ENCODE data around the gene PTPMT1.
A peak's percentile ranks its signal among the peaks of the same experiment; 100 is the strongest.
"Not testable (repeated sequence)": the region's sequence is repeated elsewhere in the genome, so short reads cannot be mapped to it uniquely, and the experiment has no call there.

Gene PTPMT1

DNA sequence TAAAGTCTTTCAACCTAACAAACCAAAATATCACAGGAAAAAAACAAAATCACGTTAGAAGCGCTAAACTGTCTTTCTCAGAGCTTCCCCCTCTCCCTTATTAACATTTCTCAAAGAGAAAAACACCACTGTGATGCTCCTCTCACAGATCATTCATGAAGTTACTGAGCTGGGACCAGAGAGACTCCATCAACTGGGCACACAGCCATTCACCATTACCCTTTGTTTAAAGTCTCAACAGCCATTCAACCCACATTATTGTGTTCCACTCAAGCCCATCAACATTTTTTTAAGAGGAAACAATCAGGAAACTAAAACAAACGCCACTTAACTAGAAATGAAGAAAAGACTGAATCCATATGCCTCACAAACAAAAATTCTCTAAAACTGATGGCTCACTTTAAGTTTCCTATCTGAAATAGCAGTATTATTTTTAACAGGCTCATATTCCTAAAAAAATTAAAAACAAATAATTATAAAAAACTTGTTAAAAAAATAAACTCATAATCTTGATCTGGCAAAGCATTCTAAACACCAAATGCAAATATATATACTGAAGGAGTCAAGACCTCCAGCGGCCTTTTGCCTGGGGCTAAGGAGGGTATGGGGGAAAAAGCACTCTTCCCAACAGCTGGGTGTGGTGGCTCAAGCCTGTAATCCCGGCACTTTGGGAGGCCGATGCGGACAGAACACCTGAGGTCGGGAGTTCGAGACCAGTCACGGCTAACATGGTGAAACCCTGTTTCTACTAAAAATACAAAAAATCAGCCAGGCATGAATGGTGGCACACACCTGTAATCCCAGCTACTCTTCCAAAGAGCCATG lies 26.4 kb upstream of the PTPMT1 start:
- H3K4me3 ChIP-seq (ENCODE audit: low read depth, low read length), result no peak overlapping the region
- TF ChIP-seq, protein P1, sequence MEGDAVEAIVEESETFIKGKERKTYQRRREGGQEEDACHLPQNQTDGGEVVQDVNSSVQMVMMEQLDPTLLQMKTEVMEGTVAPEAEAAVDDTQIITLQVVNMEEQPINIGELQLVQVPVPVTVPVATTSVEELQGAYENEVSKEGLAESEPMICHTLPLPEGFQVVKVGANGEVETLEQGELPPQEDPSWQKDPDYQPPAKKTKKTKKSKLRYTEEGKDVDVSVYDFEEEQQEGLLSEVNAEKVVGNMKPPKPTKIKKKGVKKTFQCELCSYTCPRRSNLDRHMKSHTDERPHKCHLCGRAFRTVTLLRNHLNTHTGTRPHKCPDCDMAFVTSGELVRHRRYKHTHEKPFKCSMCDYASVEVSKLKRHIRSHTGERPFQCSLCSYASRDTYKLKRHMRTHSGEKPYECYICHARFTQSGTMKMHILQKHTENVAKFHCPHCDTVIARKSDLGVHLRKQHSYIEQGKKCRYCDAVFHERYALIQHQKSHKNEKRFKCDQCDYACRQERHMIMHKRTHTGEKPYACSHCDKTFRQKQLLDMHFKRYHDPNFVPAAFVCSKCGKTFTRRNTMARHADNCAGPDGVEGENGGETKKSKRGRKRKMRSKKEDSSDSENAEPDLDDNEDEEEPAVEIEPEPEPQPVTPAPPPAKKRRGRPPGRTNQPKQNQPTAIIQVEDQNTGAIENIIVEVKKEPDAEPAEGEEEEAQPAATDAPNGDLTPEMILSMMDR (IDR thresholded peaks at IDR 0.05; ENCODE audit: low read depth, low read length), result no peak

DNA sequence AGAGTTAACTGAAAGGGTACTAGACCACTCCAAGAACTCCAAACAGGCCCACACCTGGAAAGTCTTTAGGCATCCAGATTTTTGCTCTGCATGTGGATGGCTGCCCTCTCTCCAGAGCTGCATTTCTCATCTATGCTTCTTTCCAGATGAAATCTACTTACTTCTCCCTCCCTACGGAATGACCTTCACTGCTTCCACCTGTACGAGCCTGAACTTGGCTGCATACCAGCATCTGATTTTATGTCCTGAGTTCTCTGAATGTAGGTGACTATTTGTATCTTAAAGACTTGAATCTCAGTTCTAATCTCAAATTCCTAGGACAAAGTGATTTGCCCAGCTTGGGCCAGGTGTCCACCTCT lies 25.7 kb upstream of the PTPMT1 start:
- TF ChIP-seq, protein P1 (IDR thresholded peaks at IDR 0.05; ENCODE audit: low read depth, low read length), result no peak
- H3K4me3 ChIP-seq (ENCODE audit: low read depth, low read length), result no peak overlapping the region

DNA sequence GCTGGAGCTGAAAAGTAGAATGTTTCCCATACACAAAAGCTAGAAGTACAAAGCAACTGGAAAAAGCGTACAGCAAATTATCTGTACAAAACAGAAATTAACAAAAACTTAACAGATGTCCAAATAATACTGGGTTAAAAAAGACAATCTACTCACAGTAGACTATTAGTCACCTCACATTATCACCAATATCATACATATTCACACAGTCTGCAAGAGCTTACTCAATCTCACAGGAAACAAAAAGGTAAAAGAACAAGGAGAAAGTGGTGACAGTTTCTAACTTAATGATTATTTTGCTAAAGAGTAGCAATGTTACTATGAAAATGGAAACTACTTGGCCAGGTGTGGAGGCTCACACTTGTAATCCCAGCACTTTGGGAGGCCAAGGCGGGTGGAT lies 24.3 kb upstream of the PTPMT1 start:
- TF ChIP-seq, protein P1 (IDR thresholded peaks at IDR 0.05; ENCODE audit: low read depth, low read length), result no peak
- no peak overlapping the region for H3K4me3 ChIP-seq (ENCODE audit: low read depth, low read length)

DNA sequence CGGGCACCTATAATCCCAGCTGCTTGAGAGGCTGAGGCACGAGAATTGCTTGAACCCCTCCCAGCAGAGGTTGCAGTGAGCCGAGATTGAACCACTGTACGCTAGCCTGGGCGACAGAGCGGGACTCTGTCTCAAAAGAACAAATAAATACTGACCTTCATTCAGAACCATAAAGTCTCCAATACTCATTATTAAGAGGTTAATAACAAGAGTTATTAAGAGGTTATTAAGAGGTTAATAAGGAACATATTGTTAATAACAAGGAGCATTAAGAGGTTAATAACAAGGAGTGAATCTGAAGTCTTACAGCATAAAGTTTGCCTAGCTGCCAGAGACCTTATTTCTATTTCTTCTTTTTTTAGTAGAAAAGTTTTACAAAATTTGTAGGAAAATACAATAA lies 20.1 kb upstream of the PTPMT1 start:
- no peak overlapping the region for H3K4me3 ChIP-seq (ENCODE audit: low read depth, low read length)
- TF ChIP-seq, protein P1 (IDR thresholded peaks at IDR 0.05; ENCODE audit: low read depth, low read length), result no peak

DNA sequence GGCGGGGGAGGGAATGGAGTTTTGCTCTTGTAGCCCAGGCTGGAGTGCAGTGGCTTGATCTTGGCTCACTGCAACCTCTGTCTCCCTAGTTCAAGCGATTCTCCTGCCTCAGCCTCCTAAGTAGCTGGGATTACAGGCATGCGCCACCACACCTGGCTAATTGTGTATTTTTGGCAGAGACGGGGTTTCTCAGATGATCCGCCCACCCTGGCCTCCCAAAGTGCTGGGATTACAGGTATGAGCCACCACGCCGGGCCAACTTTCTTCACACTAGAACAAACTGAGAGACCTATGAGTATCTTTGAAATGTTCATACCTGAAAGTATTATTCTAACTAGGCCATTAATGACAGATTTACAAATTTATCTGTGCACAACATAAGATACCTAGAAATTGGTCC lies 19.1 kb upstream of the PTPMT1 start:
- H3K4me3 ChIP-seq (ENCODE audit: low read depth, low read length), result not testable (repeated sequence)

DNA sequence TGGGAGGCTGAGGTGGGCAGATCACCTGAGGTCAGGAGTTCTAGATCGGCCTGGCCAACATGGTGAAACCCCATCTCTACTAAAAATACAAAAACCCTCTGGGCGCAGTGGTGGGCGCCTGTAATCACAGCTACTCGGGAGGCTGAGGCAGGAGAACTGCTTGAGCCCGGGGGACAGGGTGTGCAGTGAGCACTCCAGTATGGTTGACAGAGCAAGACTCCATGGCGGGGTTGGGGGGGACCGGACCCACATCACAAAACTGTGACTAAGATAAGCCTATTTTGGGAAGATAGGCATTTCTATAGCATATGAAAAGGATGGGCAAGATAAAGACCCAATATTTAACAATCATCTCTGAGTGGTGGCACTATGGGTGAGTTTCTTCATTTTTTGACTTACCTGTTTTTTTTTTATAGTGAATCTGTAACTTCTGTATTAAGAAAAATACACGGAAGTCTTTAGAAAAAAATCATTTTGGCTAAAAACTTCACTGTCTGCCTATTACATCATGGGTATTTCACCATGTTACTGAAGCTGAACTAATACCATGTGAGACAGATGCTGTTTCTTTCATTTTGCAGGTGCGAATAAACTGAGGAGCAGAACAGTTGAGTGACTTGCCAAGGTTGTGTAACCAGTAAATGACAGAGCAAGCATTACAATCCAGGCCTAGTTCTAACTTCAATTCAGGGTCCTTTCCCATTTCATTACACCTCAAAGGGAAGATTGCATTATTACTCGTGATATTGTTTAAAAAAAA lies 14.9 kb upstream of the PTPMT1 start:
- TF ChIP-seq, protein P1 (IDR thresholded peaks at IDR 0.05; ENCODE audit: low read depth, low read length), result no peak
- no peak overlapping the region for H3K4me3 ChIP-seq (ENCODE audit: low read depth, low read length)

DNA sequence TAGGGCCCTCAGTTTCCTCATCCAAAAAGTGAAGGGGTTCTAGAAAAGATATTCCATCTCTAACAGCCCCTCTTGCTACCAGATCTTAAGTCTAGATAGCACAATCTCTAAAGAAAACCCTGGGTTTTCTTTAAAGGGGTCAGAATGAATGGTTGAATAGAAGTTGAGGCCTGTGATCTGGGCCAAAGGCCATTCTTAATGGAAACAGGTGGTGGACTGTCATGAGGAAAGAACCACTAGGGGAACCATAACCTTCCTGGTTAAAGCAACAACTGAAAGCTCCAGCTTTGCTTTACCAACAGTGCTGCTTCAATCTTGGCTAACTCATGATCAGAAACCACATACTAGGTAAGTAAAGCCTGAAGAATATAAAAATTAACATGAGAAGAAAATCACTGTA lies 14.3 kb upstream of the PTPMT1 start:
- peak overlapping the region; percentile 96 for H3K4me3 ChIP-seq (ENCODE audit: low read depth, low read length)
- TF ChIP-seq, protein P1 (IDR thresholded peaks at IDR 0.05; ENCODE audit: low read depth, low read length), result 0 out of 2 replicates have a peak, but pooled peaks have one; percentile 15
